K562 (cell line): ENCODE measurements around the gene RAB3C. TPM values are rescaled to one million over a fixed set of nuclear protein-coding genes. Genes with fewer than 3 reads are reported as not detected.

ENCODE experiments used
- ATAC-seq: fragments of 200-7000 bp; cut with Tn5 transposase; 3 replicates; pipeline ENCODE4 v1.9.1; 2020; ENCODE audit warnings: moderate library complexity
- BruUV-seq: library from RNA; stranded (reverse); fragments of 400-500 nt; replicated peaks from 2 replicates; lab custom pipeline; 2021; lab: Mats Ljungman, UMichigan
- CTCF ChIA-PET: fragments of 300-600 bp; formaldehyde crosslinking; extraction: SDS; loops from one replicate; lab custom pipeline; 2021; ENCODE audit warnings: low intra/inter-chr PET ratio; lab: Yijun Ruan, JAX
- POLR2A ChIA-PET: fragments of 300-600, 350-650 bp; sonication (Branson Sonifier 250); formaldehyde crosslinking; extraction: SDS; loops from one replicate; lab custom pipeline; 2021; ENCODE audit warnings: antibody characterized with exemption, inconsistent platforms; lab: Yijun Ruan, JAX
- DNase-seq, 4 experiments: peaks; one replicate each; pipeline versions ENCODE4 v3.0.0 to v3.0.0-alpha.2; 2011 to 2018; ENCODE audit warnings: low spot score in 3 of 4, mixed read lengths in 3 of 4; ENCODE audit errors: extremely low read depth in 1 of 4
- FAIRE-seq: peaks from 2 replicates; lab custom pipeline; 2011; peaks lifted over from hg19 to GRCh38; lab: Jason Lieb, UNC
- H2AFZ ChIP-seq: 2 replicates; pipeline ENCODE4 v1.6.0; 2011; ENCODE audit warnings: low read depth, low read length, control low read depth, inconsistent platforms
- H3K27ac ChIP-seq: fragments of 200-600 bp; 3 replicates; pipeline ENCODE4 v1.8.0; 2011; ENCODE audit warnings: low read depth, mild to moderate bottlenecking, control low read depth, inconsistent platforms, low read length, moderate library complexity, mixed read lengths; ENCODE audit errors: extremely low read depth
- H3K27me3 ChIP-seq, 2 experiments: fragments of 300-600 bp in 1 of 2; 2 replicates in 1 of 2; 3 replicates in 1 of 2; pipeline versions ENCODE4 v1.6.0 to v1.8.0; 2011; ENCODE audit warnings: inconsistent platforms in 2 of 2, low read length in 2 of 2, mild to moderate bottlenecking in 1 of 2, mixed read lengths in 1 of 2, moderate library complexity in 1 of 2; ENCODE audit not compliant: control insufficient read depth in 2 of 2, insufficient read depth in 2 of 2
- H3K36me3 ChIP-seq: fragments of 300-600 bp; 3 replicates; pipeline ENCODE4 v1.8.0; 2011; ENCODE audit warnings: mild to moderate bottlenecking, low read length, inconsistent platforms; ENCODE audit not compliant: control insufficient read depth, insufficient read depth
- H3K4me1 ChIP-seq, 2 experiments: fragments of 200-600 bp in 1 of 2; replicated peaks in 1 of 2; 2 replicates in 1 of 2; 3 replicates in 1 of 2; pipeline versions ENCODE4 v1.5.1 to v1.8.0; 2011; ENCODE audit warnings: inconsistent platforms in 2 of 2, low read length in 2 of 2, mild to moderate bottlenecking in 1 of 2, mixed read lengths in 1 of 2, moderate library complexity in 1 of 2; ENCODE audit not compliant: control insufficient read depth in 2 of 2, insufficient read depth in 2 of 2
- H3K4me2 ChIP-seq: 2 replicates; pipeline ENCODE4 v1.6.1; 2011; ENCODE audit warnings: low read length, control low read depth, inconsistent platforms, mixed read lengths; ENCODE audit not compliant: insufficient read depth
- H3K4me3 ChIP-seq: fragments of 200-600 bp; sonication (generic), shearing (Covaris generic); 2 replicates; pipeline ENCODE4 v1.5.1; 2016; ENCODE audit warnings: control low read depth, inconsistent platforms
- H3K79me2 ChIP-seq: fragments of 200-600 bp; 3 replicates; pipeline ENCODE4 v1.8.0; 2011; ENCODE audit warnings: low read length, inconsistent platforms; ENCODE audit not compliant: control insufficient read depth, insufficient read depth
- H3K9ac ChIP-seq, 2 experiments: 2 replicates each; pipeline versions ENCODE4 v1.6.0 to v1.6.1; 2011; ENCODE audit warnings: low read depth in 2 of 2, low read length in 2 of 2, control low read depth in 1 of 2, inconsistent platforms in 1 of 2, mild to moderate bottlenecking in 1 of 2, mixed read lengths in 1 of 2; ENCODE audit not compliant: insufficient read depth in 1 of 2
- H3K9me1 ChIP-seq: one replicate; pipeline ENCODE4 v1.6.0; 2011; ENCODE audit warnings: inconsistent platforms, mild to moderate bottlenecking, low read length, moderate library complexity; ENCODE audit not compliant: control insufficient read depth, insufficient read depth
- H3K9me3 ChIP-seq: replicated peaks from 2 replicates; pipeline ENCODE4 v1.5.1; 2011; ENCODE audit warnings: low read depth, low read length, inconsistent platforms; ENCODE audit not compliant: control insufficient read depth, insufficient read depth
- H4K20me1 ChIP-seq: replicated peaks from 2 replicates; pipeline ENCODE4 v1.6.1; 2011; ENCODE audit warnings: low read length, inconsistent platforms, mixed read lengths; ENCODE audit not compliant: control insufficient read depth, insufficient read depth
- HIVEP1 ChIP-seq: fragments of 250-450 bp; sonication (Bioruptor Pico); IDR thresholded peaks from 2 replicates; pipeline ENCODE4 v1.4.0; 2020; ENCODE audit warnings: mild to moderate bottlenecking
- RFX5 ChIP-seq: IDR thresholded peaks from 2 replicates; pipeline ENCODE4 v1.6.1; 2011; ENCODE audit warnings: low read depth, mild to moderate bottlenecking, improper control_type of control experiment, low read length
- ZNF444 ChIP-seq: fragments of 250-450 bp; sonication (Bioruptor Pico); IDR thresholded peaks from 2 replicates; pipeline ENCODE4 v1.4.0; 2020; ENCODE audit warnings: mild to moderate bottlenecking, moderate library complexity
- WGBS: fragments of 100-300 bp; shearing (Covaris generic); methylation state at CpG from one replicate; pipeline ENCODE4 v1.1.6; 2016; ENCODE audit warnings: low coverage, mixed read lengths; ENCODE audit not compliant: insufficient coverage; ENCODE audit errors: missing lambda C conversion rate; 5-methylcytosine and 5-hydroxymethylcytosine counted together
- in situ Hi-C: fragments of 300-500 bp; cut with MboI; formaldehyde crosslinking; loops from 4 replicates; pipeline ENCODE4 v1.15.0; 2018; ENCODE audit warnings: inconsistent platforms, mixed read lengths
- intact Hi-C: fragments of 100-400 bp; cut with micrococcal nuclease; formaldehyde crosslinking; loops from 2 replicates; pipeline ENCODE4 v1.14.2; 2022
- polyA plus RNA-seq, 8 experiments: library from polyadenylated mRNA; depleted of rRNA in 4 of 8; stranded (reverse) in 5 of 8; unstranded in 3 of 8; fragments of >200 nt; fragmentation: Nextera tagmentation in 2 of 8; fragmentation: Illumina TruSeq in 1 of 8; extraction: Ambion mirVana in 2 of 8; extraction: Trizol in 1 of 8; gene quantifications; 2 replicates each; pipeline versions ENCODE4 v1.2.1 to v1.2.3, GENCODE V29; 2011 to 2014; ENCODE audit warnings: inconsistent platforms in 1 of 8, missing spikeins in 1 of 8
- total RNA-seq, 7 experiments: library from RNA; depleted of rRNA in 6 of 7; stranded (reverse); fragments of >200 nt in 6 of 7; fragmentation: Illumina TruSeq in 2 of 7; extraction: Trizol in 2 of 7; gene quantifications; 2 replicates each; pipeline versions ENCODE4 v1.2.1 to v1.2.3, GENCODE V29; 2011 to 2021; ENCODE audit warnings: low replicate concordance in 1 of 7
- TF ChIP-seq, protein P1 (sequence below): fragments of 250-450 bp; sonication (Bioruptor Pico); IDR thresholded peaks from 2 replicates; pipeline ENCODE4 v1.5.1; 2021; ENCODE audit warnings: mild to moderate bottlenecking
- TF ChIP-seq, protein P2 (sequence below): sonication (generic); formaldehyde crosslinking; IDR thresholded peaks from 2 replicates; pipeline ENCODE4 v1.8.1; 2023; ENCODE audit warnings: mild to moderate bottlenecking, missing genetic modification reagents
- TF ChIP-seq, protein P3 (sequence below): IDR thresholded peaks from 3 replicates; pipeline ENCODE4 v1.6.1; 2011; ENCODE audit warnings: borderline replicate concordance, mild to moderate bottlenecking, moderate library complexity; ENCODE audit not compliant: insufficient read length; ENCODE audit errors: extremely low read depth

RAB3C gene
- total and polyA plus RNA-seq, 9 of the 15 experiments (the other 6 are each of a cell fraction or from before 2014, with no cell fraction given), result not detected

DNA sequence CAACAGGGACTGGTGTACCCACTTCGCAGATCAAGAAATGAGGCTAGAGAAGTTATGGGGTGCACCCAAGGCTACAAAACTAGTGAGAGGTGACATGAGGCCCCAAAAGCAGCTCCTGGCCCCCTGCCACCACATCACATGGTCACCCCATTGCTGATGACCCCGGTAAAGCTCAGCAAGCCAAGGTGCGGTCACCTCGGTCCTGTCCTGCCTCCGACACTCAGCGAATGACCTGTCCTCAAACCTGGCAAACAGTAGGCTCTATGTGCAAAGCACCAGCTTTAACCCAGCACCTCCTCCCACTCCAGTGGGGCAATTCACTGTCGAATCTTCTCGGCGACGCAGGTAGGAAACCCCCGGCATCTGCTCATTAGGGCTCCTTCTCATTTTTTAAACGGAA, 307.4 kb downstream of the RAB3C start:
- no peak for DNase-seq
- 0% methylated on average over 7 of the region's 12 CpGs for WGBS
- Histone ChIP-seq H3K9me3 (no peaks in the 10 kb centered on the region), H3K4me1 (no peaks in the 10 kb centered on the region), H3K27ac (no peak overlapping the region), H3K4me3 (no peak overlapping the region), H4K20me1 (no peaks in the 10 kb centered on the region), H3K36me3 (no peaks in the 10 kb centered on the region), H2AFZ (no peak overlapping the region), H3K79me2 (no peaks in the 10 kb centered on the region), H3K9ac (no peak overlapping the region)
- no peak for ATAC-seq
- FAIRE-seq, result no peak
- TF ChIP-seq, protein P1, sequence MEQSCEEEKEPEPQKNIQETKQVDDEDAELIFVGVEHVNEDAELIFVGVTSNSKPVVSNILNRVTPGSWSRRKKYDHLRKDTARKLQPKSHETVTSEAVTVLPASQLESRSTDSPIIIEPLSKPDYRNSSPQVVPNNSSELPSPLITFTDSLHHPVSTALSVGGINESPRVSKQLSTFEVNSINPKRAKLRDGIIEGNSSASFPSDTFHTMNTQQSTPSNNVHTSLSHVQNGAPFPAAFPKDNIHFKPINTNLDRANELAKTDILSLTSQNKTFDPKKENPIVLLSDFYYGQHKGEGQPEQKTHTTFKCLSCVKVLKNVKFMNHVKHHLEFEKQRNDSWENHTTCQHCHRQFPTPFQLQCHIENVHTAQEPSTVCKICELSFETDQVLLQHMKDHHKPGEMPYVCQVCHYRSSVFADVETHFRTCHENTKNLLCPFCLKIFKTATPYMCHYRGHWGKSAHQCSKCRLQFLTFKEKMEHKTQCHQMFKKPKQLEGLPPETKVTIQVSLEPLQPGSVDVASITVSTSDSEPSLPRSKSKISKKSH (CRISPR knock-in tag), result no peak
- TF ChIP-seq, protein P2, sequence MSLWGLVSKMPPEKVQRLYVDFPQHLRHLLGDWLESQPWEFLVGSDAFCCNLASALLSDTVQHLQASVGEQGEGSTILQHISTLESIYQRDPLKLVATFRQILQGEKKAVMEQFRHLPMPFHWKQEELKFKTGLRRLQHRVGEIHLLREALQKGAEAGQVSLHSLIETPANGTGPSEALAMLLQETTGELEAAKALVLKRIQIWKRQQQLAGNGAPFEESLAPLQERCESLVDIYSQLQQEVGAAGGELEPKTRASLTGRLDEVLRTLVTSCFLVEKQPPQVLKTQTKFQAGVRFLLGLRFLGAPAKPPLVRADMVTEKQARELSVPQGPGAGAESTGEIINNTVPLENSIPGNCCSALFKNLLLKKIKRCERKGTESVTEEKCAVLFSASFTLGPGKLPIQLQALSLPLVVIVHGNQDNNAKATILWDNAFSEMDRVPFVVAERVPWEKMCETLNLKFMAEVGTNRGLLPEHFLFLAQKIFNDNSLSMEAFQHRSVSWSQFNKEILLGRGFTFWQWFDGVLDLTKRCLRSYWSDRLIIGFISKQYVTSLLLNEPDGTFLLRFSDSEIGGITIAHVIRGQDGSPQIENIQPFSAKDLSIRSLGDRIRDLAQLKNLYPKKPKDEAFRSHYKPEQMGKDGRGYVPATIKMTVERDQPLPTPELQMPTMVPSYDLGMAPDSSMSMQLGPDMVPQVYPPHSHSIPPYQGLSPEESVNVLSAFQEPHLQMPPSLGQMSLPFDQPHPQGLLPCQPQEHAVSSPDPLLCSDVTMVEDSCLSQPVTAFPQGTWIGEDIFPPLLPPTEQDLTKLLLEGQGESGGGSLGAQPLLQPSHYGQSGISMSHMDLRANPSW (CRISPR knock-in tag), result no peak
- TF ChIP-seq RFX5 (no peak), ZNF444 (no peak), HIVEP1 (no peak)
- TF ChIP-seq, protein P3, sequence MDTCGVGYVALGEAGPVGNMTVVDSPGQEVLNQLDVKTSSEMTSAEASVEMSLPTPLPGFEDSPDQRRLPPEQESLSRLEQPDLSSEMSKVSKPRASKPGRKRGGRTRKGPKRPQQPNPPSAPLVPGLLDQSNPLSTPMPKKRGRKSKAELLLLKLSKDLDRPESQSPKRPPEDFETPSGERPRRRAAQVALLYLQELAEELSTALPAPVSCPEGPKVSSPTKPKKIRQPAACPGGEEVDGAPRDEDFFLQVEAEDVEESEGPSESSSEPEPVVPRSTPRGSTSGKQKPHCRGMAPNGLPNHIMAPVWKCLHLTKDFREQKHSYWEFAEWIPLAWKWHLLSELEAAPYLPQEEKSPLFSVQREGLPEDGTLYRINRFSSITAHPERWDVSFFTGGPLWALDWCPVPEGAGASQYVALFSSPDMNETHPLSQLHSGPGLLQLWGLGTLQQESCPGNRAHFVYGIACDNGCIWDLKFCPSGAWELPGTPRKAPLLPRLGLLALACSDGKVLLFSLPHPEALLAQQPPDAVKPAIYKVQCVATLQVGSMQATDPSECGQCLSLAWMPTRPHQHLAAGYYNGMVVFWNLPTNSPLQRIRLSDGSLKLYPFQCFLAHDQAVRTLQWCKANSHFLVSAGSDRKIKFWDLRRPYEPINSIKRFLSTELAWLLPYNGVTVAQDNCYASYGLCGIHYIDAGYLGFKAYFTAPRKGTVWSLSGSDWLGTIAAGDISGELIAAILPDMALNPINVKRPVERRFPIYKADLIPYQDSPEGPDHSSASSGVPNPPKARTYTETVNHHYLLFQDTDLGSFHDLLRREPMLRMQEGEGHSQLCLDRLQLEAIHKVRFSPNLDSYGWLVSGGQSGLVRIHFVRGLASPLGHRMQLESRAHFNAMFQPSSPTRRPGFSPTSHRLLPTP, result no peak
- TF ChIP-seq, all 486 proteins: peak for 0
- no TSS peak for BruUV-seq
- Histone ChIP-seq H3K9me1 (no peaks in the 10 kb centered on the region), H3K27me3 (peaks cover 0 to 5% of the 10 kb centered on the region in 2 experiments; a peak in 1 of 5 replicates), H3K4me2 (no peak overlapping the region)
- in situ Hi-C loops, result loop anchor here (25.0 kb wide), 1 partner anchor 897 kb away; no protein-coding TSS in a partner anchor
- ChIA-PET CTCF (interaction anchor here (0.8 kb wide), 1 partner anchor 284 kb away, joined by 4 read pairs; no protein-coding TSS in a partner anchor), POLR2A (no interaction called here)
- intact Hi-C loops, result loop anchor here (2.0 kb wide), 2 partner anchors 117 to 285 kb away; no protein-coding TSS in a partner anchor
